HEK293 (cell line): Measurements from ENCODE around the gene TMED4.

Experiments used
- KLF16 ChIP-seq: fragments of 450-650 bp; formaldehyde crosslinking; IDR thresholded peaks from 2 replicates; pipeline ENCODE4 v1.5.1; 2017; ENCODE audit warnings: missing biosample characterization, missing genetic modification characterization
- YY1 ChIP-seq: fragments of 450-650 bp; formaldehyde crosslinking; IDR thresholded peaks from 2 replicates; pipeline ENCODE4 v1.5.1; 2018; ENCODE audit warnings: missing biosample characterization, missing genetic modification characterization
- ZNF114 ChIP-seq: fragments of 450-650 bp; formaldehyde crosslinking; IDR thresholded peaks from 2 replicates; pipeline ENCODE4 v1.5.0; 2017; ENCODE audit warnings: missing biosample characterization, missing genetic modification characterization
- ZNF274 ChIP-seq, 2 experiments: fragments of 200-500 bp in 1 of 2; fragments of 450-650 bp in 1 of 2; sonication (Bioruptor generic) in 1 of 2; formaldehyde crosslinking in 1 of 2; IDR thresholded peaks; 2 replicates each; pipeline versions ENCODE4 v1.5.1 to v1.6.1; 2014 to 2016; ENCODE audit warnings: borderline replicate concordance in 1 of 2, inconsistent platforms in 1 of 2, low read length in 1 of 2, missing biosample characterization in 1 of 2, missing genetic modification characterization in 1 of 2
- ZNF311 ChIP-seq: fragments of 450-650 bp; formaldehyde crosslinking; IDR thresholded peaks from 2 replicates; pipeline ENCODE4 v1.5.1; 2017; ENCODE audit warnings: missing biosample characterization, missing genetic modification characterization, borderline replicate concordance
- ZNF777 ChIP-seq: fragments of 450-650 bp; formaldehyde crosslinking; IDR thresholded peaks from 2 replicates; pipeline ENCODE4 v1.5.1; 2017; ENCODE audit warnings: missing biosample characterization, missing genetic modification characterization, borderline replicate concordance
- TF ChIP-seq, protein P1 (sequence below): fragments of 450-650 bp; formaldehyde crosslinking; IDR thresholded peaks from 2 replicates; pipeline ENCODE4 v1.5.1; 2016; ENCODE audit warnings: missing biosample characterization, missing genetic modification characterization

DNA sequence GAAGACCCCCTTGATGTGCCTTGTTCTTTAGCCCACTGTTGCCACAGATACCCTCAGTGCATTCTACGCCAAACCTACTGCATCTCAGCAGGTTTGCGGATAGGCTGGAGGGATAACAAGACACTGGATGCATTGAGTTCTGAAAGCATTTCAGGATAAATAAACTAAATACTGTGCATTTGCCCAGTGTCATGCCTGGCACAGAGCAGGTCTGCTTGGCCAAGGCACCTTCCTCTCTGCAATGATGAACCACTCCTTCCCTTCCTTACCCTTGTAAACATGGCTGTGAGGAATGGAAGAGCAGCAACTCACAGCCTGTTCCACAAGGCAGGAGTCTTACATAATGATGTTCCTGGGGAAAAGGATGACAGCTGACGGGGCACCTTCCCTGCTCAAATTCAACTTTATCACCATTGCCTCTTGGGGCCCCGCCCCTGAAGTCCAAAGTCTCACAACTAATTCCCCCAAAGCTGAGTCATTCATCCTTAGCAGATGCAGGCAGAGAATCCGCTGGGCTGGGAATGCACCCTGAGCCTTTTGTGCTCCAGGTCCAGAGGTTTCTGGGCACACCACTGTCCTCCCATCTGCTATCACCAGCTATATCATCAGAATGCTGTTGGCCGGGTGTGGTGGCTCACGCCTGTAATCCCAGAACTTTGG, 19.9 kb downstream of the TMED4 start:
- TF ChIP-seq, protein P1, sequence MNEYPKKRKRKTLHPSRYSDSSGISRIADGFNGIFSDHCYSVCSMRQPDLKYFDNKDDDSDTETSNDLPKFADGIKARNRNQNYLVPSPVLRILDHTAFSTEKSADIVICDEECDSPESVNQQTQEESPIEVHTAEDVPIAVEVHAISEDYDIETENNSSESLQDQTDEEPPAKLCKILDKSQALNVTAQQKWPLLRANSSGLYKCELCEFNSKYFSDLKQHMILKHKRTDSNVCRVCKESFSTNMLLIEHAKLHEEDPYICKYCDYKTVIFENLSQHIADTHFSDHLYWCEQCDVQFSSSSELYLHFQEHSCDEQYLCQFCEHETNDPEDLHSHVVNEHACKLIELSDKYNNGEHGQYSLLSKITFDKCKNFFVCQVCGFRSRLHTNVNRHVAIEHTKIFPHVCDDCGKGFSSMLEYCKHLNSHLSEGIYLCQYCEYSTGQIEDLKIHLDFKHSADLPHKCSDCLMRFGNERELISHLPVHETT (tag by site-specific recombination): no peak
- TF ChIP-seq ZNF274 (IDR thresholded peaks at IDR 0.05; ENCODE audit: low read length) (no peak), ZNF274 (tag by site-specific recombination; IDR thresholded peaks at IDR 0.05; ENCODE audit: borderline replicate concordance) (no peak), KLF16 (tag by site-specific recombination) (no peak), ZNF114 (tag by site-specific recombination) (no peak), ZNF777 (tag by site-specific recombination) (no peak), YY1 (no peak), ZNF311 (no peak)
